Stimulated activated CD8-positive, alpha-beta memory T cell treated with anti-CD3 and anti-CD28 coated beads, Interleukin-12 subunit alpha, Interleukin-12 subunit beta, amount 100 ng/mL, for 1 hour (primary cell): ENCODE measurements around the gene PLA2G5.

ENCODE experiments used
- DNase-seq: peaks from one replicate; pipeline ENCODE4 v3.0.0-alpha.2; 2020; ENCODE audit warnings: low read depth

PLA2G5 gene

GRCh38 chr1:20090641-20091040, 20.6 kb downstream of the PLA2G5 start:
- DNase-seq: no peak

- DNase-seq: no peak
Measured at GRCh38 chr1:20093303-20093702, 23.3 kb downstream of the PLA2G5 start.

- DNase-seq: no peak
Measured at GRCh38 chr1:20093940-20094391, 24.0 kb downstream of the PLA2G5 start.

GRCh38 chr1:20095564-20096434, 25.8 kb downstream of the PLA2G5 start:
- no peak for DNase-seq

- DNase-seq: no peak
Measured at GRCh38 chr1:20096840-20097447, 26.9 kb downstream of the PLA2G5 start.

GRCh38 chr1:20099533-20099932, 29.5 kb downstream of the PLA2G5 start:
- no peak for DNase-seq

GRCh38 chr1:20100632-20101355, 30.8 kb downstream of the PLA2G5 start:
- DNase-seq: no peak

- DNase-seq: no peak
Measured at GRCh38 chr1:20102875-20103274, 32.9 kb downstream of the PLA2G5 start.

- DNase-seq: no peak
Measured at GRCh38 chr1:20105856-20106255, 35.9 kb downstream of the PLA2G5 start.

- DNase-seq: no peak
Measured at GRCh38 chr1:20107351-20107750, 37.4 kb downstream of the PLA2G5 start.

- DNase-seq: no peak
Measured at GRCh38 chr1:20107796-20108195, 37.8 kb downstream of the PLA2G5 start.

- DNase-seq: no peak
Measured at GRCh38 chr1:20108366-20109123, 38.6 kb downstream of the PLA2G5 start.

GRCh38 chr1:20109223-20109856, 39.3 kb downstream of the PLA2G5 start:
- no peak for DNase-seq

GRCh38 chr1:20110679-20111078, 40.7 kb downstream of the PLA2G5 start:
- no peak for DNase-seq

- no peak for DNase-seq
Measured at GRCh38 chr1:20111452-20111851, 41.5 kb downstream of the PLA2G5 start.

- no peak for DNase-seq
Measured at GRCh38 chr1:20112279-20113000, 42.4 kb downstream of the PLA2G5 start.

GRCh38 chr1:20114021-20114648, 44.1 kb downstream of the PLA2G5 start:
- DNase-seq: no peak

GRCh38 chr1:20115479-20115878, 45.5 kb downstream of the PLA2G5 start:
- DNase-seq: no peak

- no peak for DNase-seq
Measured at GRCh38 chr1:20115916-20116315, 45.9 kb downstream of the PLA2G5 start.

- no peak for DNase-seq
Measured at GRCh38 chr1:20117236-20117635, 47.2 kb downstream of the PLA2G5 start.
